Activated T-helper 2 cell treated with anti-CD3 and anti-CD28 coated beads, Interferon-gamma antibody, Interleukin-2, Interleukin-4, amounts not matched to agents 10 μg/mL and 5 μg/mL and 100 μg/mL, durations not matched to agents 14 hours and 24 hours and 36 hours (primary cell): ENCODE results near the gene ST8SIA4. TPM values are rescaled to one million over a fixed set of nuclear protein-coding genes. Genes with fewer than 3 reads are reported as not detected.

Experiments used
- DNase-seq: peaks from one replicate; pipeline ENCODE4 v3.0.0; 2021; ENCODE audit warnings: low spot score
- H3K27ac Mint-ChIP-seq: one replicate; pipeline ENCODE4 v1.8.0; 2021; ENCODE audit warnings: mixed read lengths
- H3K27me3 Mint-ChIP-seq: one replicate; pipeline ENCODE4 v1.8.0; 2021; ENCODE audit warnings: low read depth, mixed read lengths
- H3K36me3 Mint-ChIP-seq: one replicate; pipeline ENCODE4 v1.8.0; 2021; ENCODE audit warnings: low read depth, mixed read lengths
- H3K4me1 Mint-ChIP-seq: one replicate; pipeline ENCODE4 v1.8.0; 2021; ENCODE audit warnings: low read depth, mixed read lengths
- H3K4me3 Mint-ChIP-seq: one replicate; pipeline ENCODE4 v1.8.0; 2021; ENCODE audit warnings: low read depth, mild to moderate bottlenecking, moderate library complexity, mixed read lengths
- H3K9me3 Mint-ChIP-seq: one replicate; pipeline ENCODE4 v1.8.0; 2021; ENCODE audit warnings: mixed read lengths
- intact Hi-C: fragments of 100-400 bp; cut with micrococcal nuclease; formaldehyde crosslinking; loops from one replicate; pipeline ENCODE4 v1.15.1; 2023
- total RNA-seq: library from RNA; stranded (reverse); gene quantifications from 2 replicates; pipeline ENCODE4 v1.2.3, GENCODE V29; 2022

The ST8SIA4 gene
- total RNA-seq, 1 donor from 2014 or later = 79.1 TPM

DNA sequence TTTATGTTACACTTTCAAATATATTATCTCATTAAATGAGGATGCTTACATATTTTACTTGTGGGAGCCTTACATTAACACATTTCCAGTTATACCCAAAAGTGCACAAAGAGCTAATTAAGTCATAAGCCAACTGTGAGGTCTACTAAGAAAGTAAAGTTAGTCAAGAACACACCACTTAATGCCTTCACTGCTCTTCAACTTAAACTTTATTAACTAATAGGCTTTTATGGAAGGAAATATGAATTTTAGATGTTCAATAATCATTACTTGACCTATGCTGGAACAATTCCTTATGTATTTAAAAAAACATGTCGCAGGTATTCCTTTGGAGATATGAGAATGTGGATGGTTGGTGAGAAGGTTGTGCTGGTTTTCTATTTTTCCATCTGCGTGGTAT lies 3.4 kb downstream of the ST8SIA4 start:
- Mint-ChIP-seq H3K9me3 (peaks cover 9% of the 10 kb centered on the region), H3K4me1 (peaks cover 40% of the 10 kb centered on the region), H3K27ac (peak overlapping the region; percentile 97), H3K4me3 (peak overlapping the region; percentile 97), H3K27me3 (no peaks in the 10 kb centered on the region), H3K36me3 (peaks cover 62% of the 10 kb centered on the region)
- no peak for DNase-seq
- intact Hi-C loops = loop anchor here (1.0 to 5.0 kb wide), 10 partner anchors 9 to 1971 kb away; partner anchors contain the start of gene CHD1

- intact Hi-C loops = no loop called here
- no peak for DNase-seq
- peaks cover 45% of the 10 kb centered on the region for H3K4me1 Mint-ChIP-seq
- peaks cover 9% of the 10 kb centered on the region for H3K9me3 Mint-ChIP-seq
- peak overlapping the region; percentile 97 for H3K27ac Mint-ChIP-seq
- H3K27me3 Mint-ChIP-seq = no peaks in the 10 kb centered on the region
- H3K36me3 Mint-ChIP-seq = peaks cover 71% of the 10 kb centered on the region
- peak overlapping the region; percentile 97 for H3K4me3 Mint-ChIP-seq
Observed at GRCh38 chr5:100898504-100899346, 4.4 kb downstream of the ST8SIA4 start.

- Mint-ChIP-seq H3K4me1 (peaks cover 60% of the 10 kb centered on the region), H3K36me3 (peaks cover 70% of the 10 kb centered on the region), H3K27ac (peak overlapping the region; percentile 51), H3K27me3 (no peaks in the 10 kb centered on the region), H3K4me3 (peak overlapping the region; percentile 63), H3K9me3 (peaks cover 9% of the 10 kb centered on the region)
- intact Hi-C loops = loop anchor here (2.0 kb wide), 1 partner anchor 233 kb away; no protein-coding TSS in a partner anchor
- DNase-seq = no peak
Observed at GRCh38 chr5:100896054-100896453, 7.0 kb downstream of the ST8SIA4 start.

GRCh38 chr5:100890461-100891008 lies 12.5 kb downstream of the ST8SIA4 start:
- intact Hi-C loops = loop anchor here (1.0 to 2.0 kb wide), 5 partner anchors 10 to 110 kb away; no protein-coding TSS in a partner anchor

DNA sequence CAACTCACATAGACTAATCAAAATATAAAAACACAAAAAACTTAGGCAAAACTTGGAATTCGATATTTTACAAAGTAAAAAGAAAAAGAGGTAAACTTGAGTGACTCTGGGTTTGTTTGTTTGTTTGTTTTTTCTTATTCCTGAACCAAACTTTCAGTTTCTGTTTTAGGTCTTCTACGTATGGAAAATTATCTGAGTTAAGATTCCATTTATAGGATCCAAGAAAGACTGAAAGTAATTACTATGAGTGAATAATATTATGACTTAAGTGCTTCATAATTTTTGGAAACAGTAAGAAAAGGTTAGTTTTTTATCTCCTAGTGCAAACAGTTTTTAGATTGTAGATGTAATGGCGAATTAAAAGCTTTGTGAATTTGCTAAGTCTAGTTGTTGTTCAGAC lies 13.2 kb downstream of the ST8SIA4 start:
- H3K36me3 Mint-ChIP-seq = peaks cover 71% of the 10 kb centered on the region

More at GRCh38 chr5:100890461-100891008, 12.5 kb downstream of the ST8SIA4 start:
- Mint-ChIP-seq H3K9me3 (no peaks in the 10 kb centered on the region), H3K4me3 (peak overlapping the region; percentile 75), H3K27me3 (no peaks in the 10 kb centered on the region), H3K4me1 (peaks cover 74% of the 10 kb centered on the region), H3K27ac (peak overlapping the region; percentile 93), H3K36me3 (peaks cover 72% of the 10 kb centered on the region)
- no peak for DNase-seq

DNA sequence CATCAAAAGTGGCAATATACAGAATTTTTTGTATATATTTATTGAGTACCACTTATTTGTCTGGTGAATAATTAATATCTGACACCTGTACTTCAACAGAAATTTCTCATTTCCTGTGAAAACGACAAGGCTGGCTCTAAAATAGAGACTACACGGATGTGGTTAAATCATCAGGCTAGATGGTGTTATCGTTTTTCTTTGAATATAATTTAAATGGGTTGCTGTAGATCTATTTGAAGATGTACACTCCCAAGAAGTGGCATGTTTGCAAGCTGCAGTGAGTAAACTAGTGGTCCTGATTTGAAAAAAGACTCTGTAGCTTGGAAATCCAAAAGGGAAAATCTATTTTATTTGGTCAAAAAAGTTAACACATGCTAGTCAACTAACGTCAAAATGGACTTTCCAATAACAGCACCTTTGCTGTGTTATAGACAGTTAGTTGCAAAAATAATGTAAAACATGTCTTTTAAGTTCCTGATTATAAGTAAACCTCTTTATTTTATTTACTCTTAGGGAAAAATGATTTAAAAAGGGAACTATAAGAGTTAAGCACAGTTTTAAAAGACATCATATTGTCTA lies 13.8 kb downstream of the ST8SIA4 start:
- H3K36me3 Mint-ChIP-seq = peaks cover 71% of the 10 kb centered on the region
- peaks cover 70% of the 10 kb centered on the region for H3K4me1 Mint-ChIP-seq
- H3K4me3 Mint-ChIP-seq = peak overlapping the region; percentile 75
- peaks cover 3% of the 10 kb centered on the region for H3K9me3 Mint-ChIP-seq
- H3K27me3 Mint-ChIP-seq = no peaks in the 10 kb centered on the region
- intact Hi-C loops = loop anchor here (1.0 kb wide), 1 partner anchor 17 kb away; no protein-coding TSS in a partner anchor
- no peak for DNase-seq
- H3K27ac Mint-ChIP-seq = peak overlapping the region; percentile 93

More for the DNA sequence above, 13.2 kb downstream of the ST8SIA4 start:
- intact Hi-C loops = loop anchor here (1.0 to 2.0 kb wide), 6 partner anchors 10 to 110 kb away; no protein-coding TSS in a partner anchor
- Mint-ChIP-seq H3K4me1 (peaks cover 71% of the 10 kb centered on the region), H3K27ac (peak overlapping the region; percentile 93), H3K4me3 (peak overlapping the region; percentile 75), H3K27me3 (no peaks in the 10 kb centered on the region), H3K9me3 (no peaks in the 10 kb centered on the region)
- no peak for DNase-seq

DNA sequence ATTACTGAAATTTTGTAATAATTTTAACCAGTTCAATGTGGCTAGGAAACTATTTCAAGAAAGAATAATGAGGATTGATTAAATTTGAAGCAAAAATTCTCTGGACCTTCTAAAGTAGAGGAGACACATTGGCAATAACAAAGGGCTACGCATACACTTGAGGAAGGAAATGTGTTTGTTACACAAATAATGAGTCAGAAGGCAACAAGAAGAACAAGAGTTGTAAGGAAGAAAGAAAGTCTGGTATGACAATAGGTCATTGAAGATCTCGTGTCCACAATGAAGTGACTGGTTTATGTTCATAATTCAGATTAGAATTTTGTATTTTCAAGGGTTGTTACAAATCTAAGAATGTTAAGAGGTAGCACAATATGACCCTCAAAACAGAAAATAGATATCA lies 25.8 kb downstream of the ST8SIA4 start:
- intact Hi-C loops = no loop called here
- peaks cover 19% of the 10 kb centered on the region for H3K9me3 Mint-ChIP-seq
- H3K36me3 Mint-ChIP-seq = peaks cover 88% of the 10 kb centered on the region
- peaks cover 61% of the 10 kb centered on the region for H3K4me1 Mint-ChIP-seq
- H3K4me3 Mint-ChIP-seq = no peak overlapping the region
- DNase-seq = no peak
- H3K27me3 Mint-ChIP-seq = no peaks in the 10 kb centered on the region
- peak overlapping the region; percentile 74 for H3K27ac Mint-ChIP-seq

GRCh38 chr5:100872408-100873190 lies 30.5 kb downstream of the ST8SIA4 start:
- Mint-ChIP-seq H3K9me3 (peaks cover 24% of the 10 kb centered on the region), H3K27ac (peak overlapping the region; percentile 61), H3K4me1 (peaks cover 63% of the 10 kb centered on the region), H3K27me3 (no peaks in the 10 kb centered on the region), H3K36me3 (peaks cover 88% of the 10 kb centered on the region), H3K4me3 (no peak overlapping the region)
- intact Hi-C loops = loop anchor here (1.0 kb wide), 4 partner anchors 11 to 32 kb away; no protein-coding TSS in a partner anchor
- no peak for DNase-seq

GRCh38 chr5:100867039-100867562 lies 36.0 kb downstream of the ST8SIA4 start:
- Mint-ChIP-seq H3K9me3 (peaks cover 22% of the 10 kb centered on the region), H3K27me3 (no peaks in the 10 kb centered on the region), H3K4me1 (peaks cover 64% of the 10 kb centered on the region), H3K36me3 (peaks cover 90% of the 10 kb centered on the region), H3K4me3 (no peak overlapping the region), H3K27ac (peak overlapping the region; percentile 68)
- intact Hi-C loops = no loop called here
- DNase-seq = no peak

GRCh38 chr5:100864931-100865330 lies 38.2 kb downstream of the ST8SIA4 start:
- H3K27me3 Mint-ChIP-seq = no peaks in the 10 kb centered on the region
- peak overlapping the region; percentile 67 for H3K27ac Mint-ChIP-seq
- H3K4me1 Mint-ChIP-seq = peaks cover 74% of the 10 kb centered on the region
- H3K4me3 Mint-ChIP-seq = no peak overlapping the region
- no peak for DNase-seq
- H3K36me3 Mint-ChIP-seq = peaks cover 87% of the 10 kb centered on the region
- peaks cover 14% of the 10 kb centered on the region for H3K9me3 Mint-ChIP-seq
- intact Hi-C loops = no loop called here

DNA sequence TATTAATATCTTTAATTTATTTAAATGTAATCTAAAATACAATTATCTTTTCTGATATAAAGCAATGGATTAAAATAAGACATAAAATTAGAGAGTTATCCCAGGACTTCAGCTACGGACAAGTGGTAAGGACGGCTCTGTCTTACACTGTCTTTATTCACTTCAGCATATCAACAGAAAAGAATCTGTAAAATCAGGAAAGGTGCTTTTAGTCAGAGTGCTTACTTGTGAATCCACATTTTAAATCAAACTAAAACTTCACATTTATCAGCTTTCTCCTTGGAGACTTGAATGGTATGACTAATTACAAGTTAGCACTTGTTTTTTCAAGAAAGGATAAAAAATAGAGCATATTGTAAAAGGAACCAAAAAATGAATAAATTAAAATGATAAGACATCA lies 39.3 kb downstream of the ST8SIA4 start:
- Mint-ChIP-seq H3K27me3 (no peaks in the 10 kb centered on the region), H3K4me1 (peaks cover 71% of the 10 kb centered on the region), H3K9me3 (peaks cover 13% of the 10 kb centered on the region), H3K27ac (peak overlapping the region; percentile 74), H3K4me3 (no peak overlapping the region), H3K36me3 (peaks cover 84% of the 10 kb centered on the region)
- intact Hi-C loops = no loop called here
- no peak for DNase-seq

DNA sequence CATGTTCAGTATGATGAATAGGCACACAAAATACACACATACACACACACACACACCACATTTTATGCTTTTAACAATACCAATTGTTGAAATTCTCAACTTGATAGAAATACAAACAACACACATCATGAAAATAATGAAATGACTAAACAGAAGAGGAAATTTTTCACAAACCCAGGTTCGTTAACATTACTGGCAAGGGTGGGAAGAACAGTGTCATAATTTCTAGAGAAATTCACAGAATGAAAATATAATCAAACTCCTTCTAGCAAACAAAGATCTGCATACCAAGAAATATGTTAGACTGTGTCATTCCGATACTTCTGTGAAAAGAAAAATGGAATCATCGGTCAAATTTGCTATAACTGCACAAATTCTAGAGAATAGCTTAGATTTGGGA lies 41.9 kb downstream of the ST8SIA4 start:
- Mint-ChIP-seq H3K27ac (peak overlapping the region; percentile 93), H3K4me1 (peaks cover 66% of the 10 kb centered on the region), H3K4me3 (peak overlapping the region; percentile 62), H3K36me3 (peaks cover 74% of the 10 kb centered on the region), H3K27me3 (no peaks in the 10 kb centered on the region), H3K9me3 (peaks cover 8% of the 10 kb centered on the region)
- intact Hi-C loops = loop anchor here (1.0 kb wide), 4 partner anchors 8 to 39 kb away; no protein-coding TSS in a partner anchor
- DNase-seq = no peak
